ENCODE results near the gene MAB21L3.

Gene MAB21L3

DNA sequence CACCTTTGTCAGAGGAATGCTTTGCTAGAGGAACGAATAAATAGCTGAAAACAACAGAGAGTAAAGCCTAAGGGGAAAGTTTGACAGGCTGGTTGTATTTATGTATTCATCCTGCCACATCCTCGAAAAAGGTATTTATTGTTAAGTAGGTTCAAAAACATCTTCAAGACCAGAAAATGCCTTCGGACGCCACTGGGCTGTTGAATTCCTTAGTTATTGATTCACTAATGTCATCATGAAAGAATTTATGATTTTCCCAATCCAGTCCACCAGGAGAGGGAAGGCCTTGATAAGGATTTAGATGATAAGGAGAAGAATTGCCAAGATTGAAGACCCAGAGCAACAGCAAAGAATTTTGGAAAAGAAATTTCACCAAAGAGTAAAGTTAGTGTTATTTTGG lies 35.2 kb upstream of the MAB21L3 start:
- DNase-seq (ENCODE audit: low read depth) = peak; percentile 3
- no peak overlapping the region for H3K4me3 ChIP-seq (ENCODE audit: control insufficient read depth, low read depth, low read length)
- TF ChIP-seq, protein P1, sequence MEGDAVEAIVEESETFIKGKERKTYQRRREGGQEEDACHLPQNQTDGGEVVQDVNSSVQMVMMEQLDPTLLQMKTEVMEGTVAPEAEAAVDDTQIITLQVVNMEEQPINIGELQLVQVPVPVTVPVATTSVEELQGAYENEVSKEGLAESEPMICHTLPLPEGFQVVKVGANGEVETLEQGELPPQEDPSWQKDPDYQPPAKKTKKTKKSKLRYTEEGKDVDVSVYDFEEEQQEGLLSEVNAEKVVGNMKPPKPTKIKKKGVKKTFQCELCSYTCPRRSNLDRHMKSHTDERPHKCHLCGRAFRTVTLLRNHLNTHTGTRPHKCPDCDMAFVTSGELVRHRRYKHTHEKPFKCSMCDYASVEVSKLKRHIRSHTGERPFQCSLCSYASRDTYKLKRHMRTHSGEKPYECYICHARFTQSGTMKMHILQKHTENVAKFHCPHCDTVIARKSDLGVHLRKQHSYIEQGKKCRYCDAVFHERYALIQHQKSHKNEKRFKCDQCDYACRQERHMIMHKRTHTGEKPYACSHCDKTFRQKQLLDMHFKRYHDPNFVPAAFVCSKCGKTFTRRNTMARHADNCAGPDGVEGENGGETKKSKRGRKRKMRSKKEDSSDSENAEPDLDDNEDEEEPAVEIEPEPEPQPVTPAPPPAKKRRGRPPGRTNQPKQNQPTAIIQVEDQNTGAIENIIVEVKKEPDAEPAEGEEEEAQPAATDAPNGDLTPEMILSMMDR (conservative IDR thresholded peaks at IDR 0.05; ENCODE audit: control insufficient read depth, insufficient read depth, low read depth, low read length) = no peak

DNA sequence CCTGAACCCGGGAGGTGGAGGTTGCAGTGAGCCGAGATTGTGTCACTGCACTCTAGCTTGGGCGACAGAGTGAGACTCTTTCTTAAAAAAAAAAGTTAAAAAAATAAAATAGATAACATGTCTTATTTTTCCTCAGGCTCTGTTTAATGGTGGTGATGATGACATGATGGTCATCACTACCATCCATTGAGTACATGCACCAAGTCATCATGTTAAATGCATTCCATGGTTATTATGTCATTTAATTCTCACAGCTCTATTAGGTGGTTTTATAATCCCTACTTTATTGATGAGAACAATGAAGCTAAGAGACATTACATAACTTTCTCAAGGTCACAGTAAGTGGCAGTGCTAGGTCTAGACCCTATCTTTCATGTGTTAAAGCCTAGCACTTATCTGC lies 34.4 kb upstream of the MAB21L3 start:
- DNase-seq (ENCODE audit: low read depth) = peak; percentile 25
- TF ChIP-seq, protein P1 (conservative IDR thresholded peaks at IDR 0.05; ENCODE audit: control insufficient read depth, insufficient read depth, low read depth, low read length) = no peak
- no peak overlapping the region for H3K4me3 ChIP-seq (ENCODE audit: control insufficient read depth, low read depth, low read length)

DNA sequence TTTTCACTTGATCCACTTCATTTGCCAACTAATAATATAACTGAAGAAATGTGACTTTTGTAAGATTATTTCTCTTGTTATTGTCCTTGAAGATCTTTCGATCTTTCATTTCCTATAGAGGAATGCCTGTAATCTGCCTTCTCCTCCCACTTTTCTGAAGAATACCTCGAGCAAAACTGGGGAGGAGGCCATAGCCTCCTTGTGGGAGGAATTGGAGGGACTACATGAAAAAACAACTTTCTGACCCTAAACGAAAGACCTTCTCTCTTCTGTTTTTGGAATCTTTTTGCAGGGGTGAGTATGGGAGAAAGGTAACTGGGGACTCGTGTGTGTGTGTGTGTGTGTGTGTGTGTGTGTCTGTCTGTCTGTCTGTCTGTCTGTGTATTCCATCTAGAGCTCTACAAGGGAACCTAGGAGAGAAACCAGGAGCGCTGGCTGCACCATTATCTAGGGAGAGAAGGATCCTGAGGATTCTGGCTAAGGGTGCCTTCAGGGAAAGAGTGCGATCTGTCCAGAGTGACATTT lies 32.4 kb upstream of the MAB21L3 start:
- no peak overlapping the region for H3K4me3 ChIP-seq (ENCODE audit: control insufficient read depth, low read depth, low read length)
- no peak for DNase-seq (ENCODE audit: low read depth)
- TF ChIP-seq, protein P1 (conservative IDR thresholded peaks at IDR 0.05; ENCODE audit: control insufficient read depth, insufficient read depth, low read depth, low read length) = peak; percentile 17

DNA sequence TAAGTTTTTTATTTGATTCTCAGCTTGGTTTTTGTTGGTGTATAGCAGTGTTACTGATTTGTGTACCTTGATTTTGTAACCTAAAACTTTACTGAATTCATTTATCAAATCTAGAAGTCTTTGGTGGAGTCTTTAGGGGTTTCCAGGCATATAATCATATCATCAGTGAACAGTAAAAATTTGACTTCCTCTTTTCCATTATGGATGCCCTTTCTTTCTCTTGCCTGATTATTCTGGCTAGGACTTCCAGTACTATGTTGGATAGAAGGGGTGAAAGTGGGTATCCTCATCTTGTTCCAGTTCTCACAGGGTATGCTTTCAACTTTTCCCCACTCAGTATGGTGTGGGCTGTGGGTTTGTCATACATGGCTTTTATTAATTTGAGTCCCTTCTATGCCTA lies 23.6 kb upstream of the MAB21L3 start:
- H3K4me3 ChIP-seq (ENCODE audit: control insufficient read depth, low read depth, low read length) = no peak overlapping the region
- TF ChIP-seq, protein P1 (conservative IDR thresholded peaks at IDR 0.05; ENCODE audit: control insufficient read depth, insufficient read depth, low read depth, low read length) = no peak
- no peak for DNase-seq (ENCODE audit: low read depth)

DNA sequence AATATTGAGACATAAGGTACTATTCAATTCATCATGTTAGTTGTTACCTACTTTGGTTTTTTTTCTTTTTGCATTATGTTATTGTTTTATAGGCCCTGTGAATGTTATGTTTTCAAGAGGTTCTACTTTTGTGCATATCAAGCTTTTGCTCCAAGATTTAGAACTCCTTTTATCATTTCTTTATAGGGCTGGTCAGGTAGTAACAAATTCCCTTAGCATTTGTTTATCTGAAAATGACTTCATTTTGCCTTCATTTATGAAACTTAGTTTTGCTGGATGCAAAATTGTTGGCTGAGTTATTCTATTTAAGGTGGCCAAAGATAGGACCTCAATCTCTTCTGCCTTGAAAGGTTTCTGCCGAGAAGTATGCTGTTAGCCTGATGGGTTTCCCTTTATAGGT lies 21.3 kb upstream of the MAB21L3 start:
- DNase-seq (ENCODE audit: low read depth) = no peak
- TF ChIP-seq, protein P1 (conservative IDR thresholded peaks at IDR 0.05; ENCODE audit: control insufficient read depth, insufficient read depth, low read depth, low read length) = no peak
- H3K4me3 ChIP-seq (ENCODE audit: control insufficient read depth, low read depth, low read length) = no peak overlapping the region

DNA sequence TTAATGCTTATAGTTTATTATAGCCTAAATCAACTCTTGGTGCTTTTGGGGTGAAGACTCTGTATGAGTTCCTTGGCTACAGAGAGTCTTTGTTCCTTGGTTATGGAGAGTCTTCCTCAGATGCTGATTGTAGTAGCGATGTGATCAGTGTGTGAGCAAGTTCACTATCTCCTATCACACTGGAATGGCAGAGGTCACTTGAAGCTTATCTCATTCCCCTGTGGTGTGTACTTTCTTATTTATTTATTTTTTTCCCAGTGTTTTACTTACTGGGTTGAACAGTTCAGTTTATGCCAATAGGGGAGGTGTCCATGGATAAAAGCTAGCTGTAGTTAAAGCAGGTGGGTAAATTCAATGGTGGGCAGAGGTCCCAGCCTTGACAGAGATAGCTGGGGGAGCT lies 20.1 kb upstream of the MAB21L3 start:
- no peak for DNase-seq (ENCODE audit: low read depth)
- no peak overlapping the region for H3K4me3 ChIP-seq (ENCODE audit: control insufficient read depth, low read depth, low read length)
- TF ChIP-seq, protein P1 (conservative IDR thresholded peaks at IDR 0.05; ENCODE audit: control insufficient read depth, insufficient read depth, low read depth, low read length) = no peak
